ENCODE results near the gene POLK. TPM values are rescaled to one million over a fixed set of nuclear protein-coding genes. Genes with fewer than 3 reads are reported as not detected.

POLK gene
- total and polyA plus RNA-seq, 4 donors, result 6.6 to 68.6 (median 18.5) TPM

DNA sequence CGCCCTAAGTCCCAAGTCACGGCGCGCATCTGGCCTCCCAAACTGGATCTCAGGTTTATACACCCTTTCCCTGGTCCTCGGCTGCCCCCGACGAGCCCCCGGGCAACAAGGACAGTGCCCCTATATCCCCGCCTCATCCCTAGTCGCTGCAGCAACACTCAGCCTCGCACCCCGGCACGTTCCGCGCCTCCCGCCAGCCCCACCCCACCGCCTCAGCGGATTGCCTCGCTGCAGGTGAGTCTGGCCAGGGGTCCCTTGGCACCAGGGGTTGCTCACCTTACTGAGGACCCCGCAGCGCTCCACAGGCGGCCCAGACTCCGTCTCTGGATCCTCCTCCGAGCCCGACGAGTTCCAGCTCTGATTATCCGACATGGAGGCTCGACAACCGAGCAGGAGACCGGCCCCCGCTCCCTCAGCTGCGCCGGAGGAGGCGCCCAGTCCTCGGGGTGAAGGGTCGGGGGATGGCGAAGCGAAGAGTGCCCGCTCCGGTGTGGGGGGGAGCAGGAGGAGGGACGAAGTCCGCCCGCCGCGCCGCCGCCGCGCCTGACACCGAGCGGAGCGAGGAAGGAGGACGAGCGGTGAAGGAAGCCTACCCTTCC lies 756 bp upstream of the POLK start:
- H3K4me3 ChIP-seq, result peak overlapping the region; percentile 93
- peaks cover 0 to 26% (median 8%) of the 10 kb centered on the region in 5 donors for H3K4me1 ChIP-seq (ENCODE audit: control insufficient read depth in 5 of 5, insufficient read depth in 5 of 5, low read length in 5 of 5)
- peaks cover 0 to 9% (median 0%) of the 10 kb centered on the region in 4 donors for H3K36me3 ChIP-seq (ENCODE audit: control insufficient read depth in 4 of 4, insufficient read depth in 4 of 4, low read length in 4 of 4)
- H3K9me3 ChIP-seq (ENCODE audit: control insufficient read depth in 4 of 4, insufficient read depth in 3 of 4, low read length in 3 of 4), result peaks cover 0 to 3% (median 0%) of the 10 kb centered on the region in 4 donors
- peak; percentile 31 for ATAC-seq (ENCODE audit: insufficient read depth, low FRiP score)
- peak in 1 of 3 donors; percentile 48 for DNase-seq
- TF ChIP-seq, protein P1, sequence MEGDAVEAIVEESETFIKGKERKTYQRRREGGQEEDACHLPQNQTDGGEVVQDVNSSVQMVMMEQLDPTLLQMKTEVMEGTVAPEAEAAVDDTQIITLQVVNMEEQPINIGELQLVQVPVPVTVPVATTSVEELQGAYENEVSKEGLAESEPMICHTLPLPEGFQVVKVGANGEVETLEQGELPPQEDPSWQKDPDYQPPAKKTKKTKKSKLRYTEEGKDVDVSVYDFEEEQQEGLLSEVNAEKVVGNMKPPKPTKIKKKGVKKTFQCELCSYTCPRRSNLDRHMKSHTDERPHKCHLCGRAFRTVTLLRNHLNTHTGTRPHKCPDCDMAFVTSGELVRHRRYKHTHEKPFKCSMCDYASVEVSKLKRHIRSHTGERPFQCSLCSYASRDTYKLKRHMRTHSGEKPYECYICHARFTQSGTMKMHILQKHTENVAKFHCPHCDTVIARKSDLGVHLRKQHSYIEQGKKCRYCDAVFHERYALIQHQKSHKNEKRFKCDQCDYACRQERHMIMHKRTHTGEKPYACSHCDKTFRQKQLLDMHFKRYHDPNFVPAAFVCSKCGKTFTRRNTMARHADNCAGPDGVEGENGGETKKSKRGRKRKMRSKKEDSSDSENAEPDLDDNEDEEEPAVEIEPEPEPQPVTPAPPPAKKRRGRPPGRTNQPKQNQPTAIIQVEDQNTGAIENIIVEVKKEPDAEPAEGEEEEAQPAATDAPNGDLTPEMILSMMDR (IDR thresholded peaks at IDR 0.05; ENCODE audit: control extremely low read depth, extremely low read depth), result no peak
- peak overlapping the region; percentile 54 to 71 for H3K9ac ChIP-seq (ENCODE audit: insufficient read depth in 1 of 2, low read length in 2 of 2)
- 0 to 1% methylated on average over 50 to 54 of the region's 54 CpGs for WGBS, 2 donors
- H3K27me3 ChIP-seq (ENCODE audit: control insufficient read depth in 3 of 3, insufficient read depth in 3 of 3, low read length in 2 of 3), result no peaks in the 10 kb centered on the region
- peak overlapping the region; percentile 91 to 94 for H3K27ac ChIP-seq (ENCODE audit: low read depth in 1 of 2, low read length in 1 of 2)

DNA sequence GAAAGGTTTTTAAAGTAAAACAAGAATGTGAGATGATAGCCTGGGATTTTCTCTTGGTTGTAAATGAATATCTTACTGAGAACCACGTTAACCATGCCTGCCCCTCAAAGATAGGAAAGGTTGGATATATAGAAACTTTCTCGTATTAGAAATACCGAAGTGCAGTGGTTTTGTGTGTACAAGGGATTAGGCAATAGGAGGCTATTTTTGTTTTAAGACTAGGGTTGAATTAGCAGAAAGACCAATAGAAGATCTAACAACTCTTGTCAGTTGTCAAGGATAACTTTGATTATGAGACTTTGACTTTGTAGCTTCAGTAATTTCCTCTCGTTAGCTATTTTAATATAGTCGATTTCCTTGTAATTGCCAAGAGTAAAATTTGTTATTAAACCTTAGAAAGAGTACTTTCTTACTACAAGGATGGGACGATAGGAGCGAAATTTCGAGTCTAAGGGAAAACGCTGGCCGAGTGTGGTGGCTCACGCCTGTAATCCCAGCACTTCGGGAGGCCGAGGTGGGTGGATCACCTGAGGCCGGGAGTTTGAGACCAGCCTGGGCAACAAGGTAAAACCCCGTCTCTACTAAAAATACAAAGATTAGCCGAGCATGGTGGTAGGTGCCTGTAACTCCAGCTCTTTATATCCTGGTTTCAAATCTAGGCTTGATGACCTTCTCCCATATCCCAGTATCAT lies 838 bp downstream of the POLK start:
- H3K4me3 ChIP-seq, result no peak overlapping the region
- peaks cover 0 to 26% (median 8%) of the 10 kb centered on the region in 5 donors for H3K4me1 ChIP-seq (ENCODE audit: control insufficient read depth in 5 of 5, insufficient read depth in 5 of 5, low read length in 5 of 5)
- peak overlapping the region in 1 of 2 donors; percentile 94 for H3K9ac ChIP-seq (ENCODE audit: insufficient read depth in 1 of 2, low read length in 2 of 2)
- peak in 1 of 3 donors; percentile 30 for DNase-seq
- no peaks in the 10 kb centered on the region for H3K9me3 ChIP-seq (ENCODE audit: control insufficient read depth in 4 of 4, insufficient read depth in 3 of 4, low read length in 3 of 4)
- no peak for ATAC-seq (ENCODE audit: insufficient read depth, low FRiP score)
- no peaks in the 10 kb centered on the region for H3K27me3 ChIP-seq (ENCODE audit: control insufficient read depth in 3 of 3, insufficient read depth in 3 of 3, low read length in 2 of 3)
- peak overlapping the region in 1 of 2 donors; percentile 64 for H3K27ac ChIP-seq (ENCODE audit: low read depth in 1 of 2, low read length in 1 of 2)
- H3K36me3 ChIP-seq (ENCODE audit: control insufficient read depth in 4 of 4, insufficient read depth in 4 of 4, low read length in 4 of 4), result peaks cover 0 to 9% (median 0%) of the 10 kb centered on the region in 4 donors
- WGBS, 2 donors, result 73 to 76% methylated on average over 16 of the region's 16 CpGs
- TF ChIP-seq, protein P1 (IDR thresholded peaks at IDR 0.05; ENCODE audit: control extremely low read depth, extremely low read depth), result no peak

DNA sequence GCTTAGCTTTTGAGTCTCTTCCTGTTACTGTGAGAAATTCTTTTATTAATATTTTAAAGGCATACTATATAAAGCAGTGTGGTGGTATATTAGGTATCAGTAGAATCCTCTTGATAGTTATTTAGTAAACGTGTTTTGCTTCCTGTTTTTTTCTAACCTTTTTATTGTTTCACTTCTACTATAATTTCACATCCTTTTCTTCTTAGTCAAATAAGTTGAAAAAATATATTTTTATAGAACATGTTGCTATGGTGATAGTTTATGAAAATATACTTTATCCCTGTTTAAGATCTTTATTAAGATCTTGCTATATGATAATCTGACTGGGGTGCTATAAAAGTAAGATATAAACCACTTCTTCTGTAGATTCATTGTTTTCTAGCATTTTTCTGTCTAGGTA lies 2.1 kb downstream of the POLK start:
- Histone ChIP-seq H3K4me1 (ENCODE audit: control insufficient read depth in 5 of 5, insufficient read depth in 5 of 5, low read length in 5 of 5) (peaks cover 0 to 26% (median 4%) of the 10 kb centered on the region in 5 donors), H3K9ac (ENCODE audit: insufficient read depth in 1 of 2, low read length in 2 of 2) (no peak overlapping the region), H3K4me3 (no peak overlapping the region), H3K27ac (ENCODE audit: low read depth in 1 of 2, low read length in 1 of 2) (no peak overlapping the region), H3K27me3 (ENCODE audit: control insufficient read depth in 3 of 3, insufficient read depth in 3 of 3, low read length in 2 of 3) (no peaks in the 10 kb centered on the region), H3K9me3 (ENCODE audit: control insufficient read depth in 4 of 4, insufficient read depth in 3 of 4, low read length in 3 of 4) (no peaks in the 10 kb centered on the region), H3K36me3 (ENCODE audit: control insufficient read depth in 4 of 4, insufficient read depth in 4 of 4, low read length in 4 of 4) (peaks cover 0 to 9% (median 0%) of the 10 kb centered on the region in 4 donors)
- 24 to 43% methylated on average over 1 of the region's 1 CpG for WGBS, 2 donors
- TF ChIP-seq, protein P1 (IDR thresholded peaks at IDR 0.05; ENCODE audit: control extremely low read depth, extremely low read depth), result no peak
- DNase-seq, result no peak
- ATAC-seq (ENCODE audit: insufficient read depth, low FRiP score), result no peak

All from lung (tissue), 12 donors.